GM18907 (cell line): ENCODE data around the gene SRRD.
"Not testable (repeated sequence)": the region's sequence is repeated elsewhere in the genome, so short reads cannot be mapped to it uniquely, and the experiment has no call there.

ENCODE experiments used
- ATAC-seq: cut with Tn5 transposase; IDR thresholded peaks from one replicate; pipeline ENCODE4 v1.9.1; 2021; ENCODE audit warnings: mild to moderate bottlenecking, moderate library complexity; ENCODE audit not compliant: unreplicated experiment

Gene SRRD

GRCh38 chr22:26516503-26516902, 32.8 kb downstream of the SRRD start:
- no peak for ATAC-seq

GRCh38 chr22:26517429-26517828, 33.8 kb downstream of the SRRD start:
- ATAC-seq: no peak

DNA sequence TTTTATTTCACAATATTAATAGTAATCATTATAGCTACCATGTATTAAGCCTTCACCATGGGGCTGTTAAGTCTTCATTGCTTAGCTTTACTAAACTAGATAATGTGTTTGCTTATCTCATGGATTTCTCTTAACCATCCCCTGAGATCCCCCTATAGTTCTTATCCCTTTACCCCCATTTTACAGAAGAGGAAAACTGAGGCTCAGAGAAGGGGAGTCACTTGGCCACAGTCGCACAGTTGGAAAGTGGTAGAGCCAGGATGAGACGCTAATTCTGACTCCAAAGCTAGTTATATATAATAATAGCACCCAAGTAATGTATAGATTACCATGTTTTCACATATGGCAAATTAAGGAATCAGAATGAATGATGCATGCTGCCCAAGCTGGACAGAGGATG, 38.3 kb downstream of the SRRD start:
- ATAC-seq: no peak

GRCh38 chr22:26522592-26522991, 38.9 kb downstream of the SRRD start:
- ATAC-seq: no peak

GRCh38 chr22:26524870-26525269, 41.2 kb downstream of the SRRD start:
- ATAC-seq: no peak

DNA sequence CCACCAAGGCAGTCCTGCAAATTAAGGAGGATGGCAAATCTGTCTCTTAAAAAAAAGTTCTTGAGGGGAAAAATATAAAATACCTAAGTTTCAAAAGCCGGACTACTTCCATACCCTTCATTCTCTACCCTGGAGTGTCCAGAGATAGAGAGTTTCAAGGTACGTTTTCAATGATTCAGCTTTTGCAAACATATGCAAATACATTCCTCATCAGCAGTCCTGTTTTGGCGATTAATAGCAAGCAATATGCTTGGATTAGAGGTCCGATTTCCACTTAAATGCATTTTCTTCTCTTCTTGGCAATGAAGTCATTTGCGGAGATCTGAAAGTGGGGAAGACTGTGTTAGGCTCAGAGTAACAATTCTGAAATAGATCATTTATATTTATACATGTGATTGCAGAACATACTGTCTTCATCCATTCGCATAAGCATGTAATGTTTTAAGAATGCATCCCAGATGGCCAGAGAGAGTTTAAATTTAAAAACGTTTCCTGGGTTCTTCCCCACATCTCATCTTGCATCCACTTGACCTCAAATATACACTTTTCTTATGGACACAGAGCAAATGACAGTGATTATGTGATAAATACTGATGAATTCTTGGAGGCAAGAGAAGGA, 42.4 kb downstream of the SRRD start:
- no peak for ATAC-seq

DNA sequence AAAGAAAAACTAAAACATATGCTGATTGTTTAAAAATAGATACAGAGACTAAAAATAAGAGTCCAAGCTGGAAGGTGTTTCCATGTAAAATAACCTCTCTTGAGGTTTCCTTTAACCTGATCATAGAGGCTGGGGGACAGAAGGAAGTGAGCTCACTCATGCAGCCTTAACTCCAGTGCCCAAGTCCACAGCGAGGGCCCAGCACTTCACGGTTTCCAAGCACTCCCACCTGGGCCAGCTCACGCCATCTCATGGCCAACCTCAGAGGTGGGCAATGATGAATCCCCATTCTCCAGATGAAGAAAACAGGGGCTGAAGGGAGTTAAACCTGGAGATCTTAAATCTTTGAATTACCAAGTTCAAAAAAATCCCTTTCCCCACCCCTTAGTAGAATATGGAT, 43.5 kb downstream of the SRRD start:
- no peak for ATAC-seq

- ATAC-seq: no peak
Observed at GRCh38 chr22:26527574-26528465, 44.1 kb downstream of the SRRD start.

DNA sequence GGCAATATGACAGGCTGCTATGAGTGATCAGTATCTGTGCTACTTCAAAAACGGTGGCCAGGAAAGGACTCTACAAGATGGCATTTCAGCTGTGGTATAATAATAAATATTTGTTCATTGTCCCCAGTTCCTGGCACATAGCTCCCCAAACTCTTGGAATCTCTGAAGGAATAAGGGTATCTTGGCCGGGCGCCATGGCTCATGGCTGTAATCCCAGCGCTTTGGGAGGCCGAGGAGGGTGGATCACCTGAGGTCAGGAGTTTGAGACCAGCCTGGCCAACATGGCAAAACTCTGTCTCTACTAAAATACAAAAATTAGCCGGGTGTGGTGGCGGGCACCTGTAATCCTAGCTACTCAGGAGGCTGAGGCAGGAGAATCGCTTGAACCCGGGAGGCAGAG, 44.8 kb downstream of the SRRD start:
- ATAC-seq: not testable (repeated sequence)

DNA sequence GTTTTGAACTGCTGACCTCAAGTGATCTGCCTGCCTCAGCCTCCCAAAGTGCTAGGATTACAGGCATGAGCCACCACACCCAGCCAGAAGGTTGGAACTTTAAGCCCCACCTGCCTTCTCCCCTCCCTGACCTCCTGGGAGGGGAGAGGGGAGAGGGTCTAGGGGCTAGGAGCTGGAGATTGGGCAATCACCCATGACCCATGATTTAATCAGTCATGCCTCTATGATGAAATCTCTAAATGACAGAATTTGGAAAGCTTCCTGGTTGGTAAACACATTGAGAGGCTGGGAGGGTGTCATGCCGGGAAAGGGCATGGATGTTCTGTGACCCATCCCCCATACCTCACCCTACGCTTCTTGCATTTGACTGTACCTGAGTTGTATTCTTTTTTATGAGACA, 45.7 kb downstream of the SRRD start:
- ATAC-seq: no peak

DNA sequence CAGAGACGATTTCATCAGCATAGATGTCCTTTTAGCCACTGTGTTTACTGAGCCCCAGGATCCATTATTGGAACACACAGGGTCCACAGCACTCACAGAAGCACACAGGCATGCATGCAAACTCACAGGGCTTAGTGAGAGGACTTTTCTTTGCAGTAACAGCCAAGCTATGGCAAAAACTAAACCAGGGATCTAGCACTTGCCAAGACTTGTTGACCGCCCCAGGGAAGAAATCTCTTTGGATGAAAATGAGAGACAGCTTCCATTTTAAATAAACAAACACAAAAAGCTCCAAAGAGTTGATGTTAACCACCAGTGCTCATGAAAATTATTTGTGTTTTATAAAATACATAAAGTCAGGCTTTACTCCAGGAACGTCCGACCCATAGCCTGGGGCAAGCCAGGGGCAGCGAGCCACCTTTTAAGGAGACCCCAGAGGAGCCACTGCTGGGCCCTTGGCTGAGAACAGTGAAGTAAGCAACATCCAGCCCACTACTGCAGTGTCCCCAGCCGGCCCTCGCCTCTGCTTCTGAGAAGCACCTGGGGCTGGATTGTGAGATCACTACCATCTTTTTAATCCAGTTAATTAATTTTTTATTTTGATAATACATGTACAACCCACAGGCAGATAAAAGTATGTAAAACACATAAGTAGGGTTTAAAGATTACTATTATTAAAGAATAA, 50.6 kb downstream of the SRRD start:
- ATAC-seq: no peak

- no peak for ATAC-seq
Observed at GRCh38 chr22:26534874-26535602, 51.4 kb downstream of the SRRD start.

GRCh38 chr22:26535603-26535908, 51.9 kb downstream of the SRRD start:
- no peak for ATAC-seq

DNA sequence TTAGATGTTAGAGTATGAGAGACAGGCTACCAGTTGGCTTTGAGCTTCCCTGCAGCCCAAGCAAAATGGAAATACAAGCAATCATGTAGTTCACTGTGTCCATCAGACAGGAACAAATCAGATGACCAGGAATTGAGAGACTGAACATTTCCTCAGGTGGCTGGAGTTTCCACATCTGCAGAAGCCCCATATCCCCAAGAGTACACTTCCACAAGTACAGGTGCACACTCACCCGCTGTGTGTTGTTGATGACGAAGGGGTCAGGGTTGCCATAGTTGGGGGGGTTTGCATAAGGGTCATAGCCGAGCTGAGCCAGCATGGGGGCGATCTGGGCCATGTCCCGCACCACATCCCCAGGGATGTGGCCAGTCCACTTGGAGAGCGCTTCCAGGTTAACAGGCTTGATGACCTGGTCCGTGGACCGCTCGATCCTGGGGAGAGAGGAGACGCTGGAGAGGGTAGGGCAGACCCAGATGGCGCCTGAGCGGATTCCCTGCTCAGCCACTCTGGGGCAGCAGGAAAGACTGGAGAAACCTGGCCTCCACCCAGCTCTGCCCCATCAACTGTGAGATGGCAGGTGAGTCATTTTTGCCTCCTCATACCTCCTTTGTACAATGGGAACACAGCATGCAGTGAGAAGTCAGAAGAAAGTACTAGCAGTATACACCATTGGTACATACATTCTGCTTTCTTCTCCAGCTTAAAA, 52.5 kb downstream of the SRRD start:
- no peak for ATAC-seq

DNA sequence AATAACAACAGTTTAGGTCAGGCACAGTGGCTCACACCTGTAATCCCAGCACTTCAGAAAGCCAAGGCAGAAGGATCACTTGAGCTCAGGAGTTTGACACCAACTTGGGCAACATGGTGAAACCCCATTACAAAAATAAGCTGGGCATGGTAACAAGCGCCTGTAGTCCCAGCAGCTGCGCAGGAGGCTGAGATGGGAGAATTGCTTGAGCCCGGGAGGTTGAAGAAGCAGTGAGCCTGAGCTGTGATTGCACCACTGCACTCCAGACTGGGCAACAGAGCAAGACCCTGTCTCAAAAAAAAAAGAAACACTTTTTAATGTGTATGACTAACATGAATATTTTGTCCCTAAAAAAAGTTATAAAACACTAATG, 53.1 kb downstream of the SRRD start:
- no peak for ATAC-seq

DNA sequence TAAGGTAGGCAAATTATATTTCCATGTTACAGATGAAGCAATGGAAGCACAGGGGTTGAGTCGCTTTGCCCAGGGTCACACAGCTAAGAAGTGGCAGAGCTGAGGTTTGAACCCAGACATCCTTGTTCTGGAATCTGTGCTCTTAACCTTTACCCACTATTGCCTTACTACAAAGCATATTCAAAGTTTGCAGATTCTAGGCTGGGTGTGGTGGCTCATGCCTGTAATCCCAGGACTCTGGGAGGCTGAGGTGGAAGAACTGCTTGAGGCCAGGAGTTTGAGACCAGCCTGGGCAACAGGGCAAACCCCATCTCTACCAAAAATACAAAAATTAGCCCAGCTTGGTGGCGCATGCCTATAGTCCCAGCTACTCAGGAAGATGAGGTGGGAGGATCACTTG, 56.4 kb downstream of the SRRD start:
- no peak for ATAC-seq

DNA sequence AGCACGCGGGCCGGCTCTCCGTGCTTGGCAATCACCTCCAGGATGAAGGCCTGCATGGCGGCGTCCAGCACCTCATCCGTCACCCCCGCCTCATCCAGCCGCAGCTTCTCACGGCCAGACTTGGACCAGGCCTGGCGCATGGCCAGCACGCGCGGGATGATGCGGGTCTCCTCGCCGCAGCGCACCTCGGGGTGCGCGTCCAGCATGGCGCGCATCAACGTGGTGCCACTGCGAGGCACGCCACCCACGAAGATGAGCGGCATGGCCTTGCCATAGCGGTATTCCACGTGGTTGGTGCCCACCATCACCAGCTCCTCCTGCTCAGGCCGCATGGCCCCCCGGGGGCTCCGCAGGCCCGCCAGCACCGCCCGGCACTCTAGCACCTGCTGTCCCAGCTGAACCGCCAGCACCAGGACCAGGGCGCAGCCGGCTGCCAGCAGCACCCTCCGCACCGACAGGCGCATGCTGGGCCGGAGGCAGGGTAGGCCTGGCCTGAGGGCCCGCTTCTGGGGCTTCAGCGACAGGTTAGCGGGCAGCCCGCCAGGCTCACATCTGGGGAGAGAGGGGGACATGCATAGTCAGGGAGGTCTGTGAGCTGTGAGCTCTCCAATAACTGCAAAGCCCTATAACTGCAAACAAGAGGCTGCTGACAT, 57.6 kb downstream of the SRRD start:
- ATAC-seq: no peak

GRCh38 chr22:26542831-26543230, 59.2 kb downstream of the SRRD start:
- no peak for ATAC-seq
